ENCODE measurements around the gene PLA2R1.

- TF ChIP-seq CTCF (IDR thresholded peaks at IDR 0.05) (no peak), POLR2A (IDR thresholded peaks at IDR 0.05) (no peak)
These were observed 41.7 kb upstream of the PLA2R1 start for GRCh38 chr2:160104115-160104514.

All from lower leg skin (tissue), 3 donors.